GM23338 (cell line): ENCODE data around the gene EPHB2. TPM values are rescaled to one million over a fixed set of nuclear protein-coding genes. Genes with fewer than 3 reads are reported as not detected.

Experiments
- CREB1 ChIP-seq: fragments of 250-450 bp; sonication (Bioruptor Pico); IDR thresholded peaks from 2 replicates; pipeline ENCODE4 v1.5.0; 2020; ENCODE audit warnings: low read depth, mild to moderate bottlenecking, moderate library complexity
- JUNB ChIP-seq: IDR thresholded peaks from one replicate; pipeline ENCODE4 v1.6.1; 2016; ENCODE audit warnings: antibody characterized with exemption; ENCODE audit not compliant: unreplicated experiment
- NANOG ChIP-seq: IDR thresholded peaks from 2 replicates; pipeline ENCODE4 v1.6.1; 2016; ENCODE audit warnings: antibody characterized with exemption, borderline replicate concordance
- POLR2AphosphoS5 ChIP-seq: IDR thresholded peaks from 2 replicates; pipeline ENCODE4 v1.6.1; 2016; ENCODE audit warnings: antibody characterized with exemption, low read depth
- ZNF331 ChIP-seq: fragments of 250-450 bp; sonication (Bioruptor Pico); IDR thresholded peaks from 2 replicates; pipeline ENCODE4 v1.5.0; 2020; ENCODE audit warnings: low read depth, mild to moderate bottlenecking, moderate library complexity
- ZNF462 ChIP-seq: fragments of 250-450 bp; sonication (Bioruptor Pico); IDR thresholded peaks from 2 replicates; pipeline ENCODE4 v1.5.0; 2020; ENCODE audit warnings: mild to moderate bottlenecking, moderate library complexity
- polyA plus RNA-seq: library from polyadenylated mRNA; unstranded; fragments of >200 nt; fragmentation: Nextera tagmentation; extraction: Ambion mirVana; gene quantifications from 2 replicates; pipeline ENCODE4 v1.2.1, GENCODE V29; 2016
- total RNA-seq: library from RNA; depleted of rRNA; stranded (reverse); fragments of >200 nt; shearing (Covaris generic); gene quantifications from 2 replicates; pipeline ENCODE4 v1.2.3, GENCODE V29; 2014
- TF ChIP-seq, protein P1 (sequence below): IDR thresholded peaks from 2 replicates; pipeline ENCODE4 v1.6.1; 2016; ENCODE audit warnings: antibody characterized with exemption
- TF ChIP-seq, protein P2 (sequence below): IDR thresholded peaks from one replicate; pipeline ENCODE4 v1.6.1; 2018; ENCODE audit warnings: antibody characterized with exemption; ENCODE audit not compliant: unreplicated experiment

The EPHB2 gene
- total and polyA plus RNA-seq, 2 experiments from 2014 or later: 4.1 to 20.1 TPM

DNA sequence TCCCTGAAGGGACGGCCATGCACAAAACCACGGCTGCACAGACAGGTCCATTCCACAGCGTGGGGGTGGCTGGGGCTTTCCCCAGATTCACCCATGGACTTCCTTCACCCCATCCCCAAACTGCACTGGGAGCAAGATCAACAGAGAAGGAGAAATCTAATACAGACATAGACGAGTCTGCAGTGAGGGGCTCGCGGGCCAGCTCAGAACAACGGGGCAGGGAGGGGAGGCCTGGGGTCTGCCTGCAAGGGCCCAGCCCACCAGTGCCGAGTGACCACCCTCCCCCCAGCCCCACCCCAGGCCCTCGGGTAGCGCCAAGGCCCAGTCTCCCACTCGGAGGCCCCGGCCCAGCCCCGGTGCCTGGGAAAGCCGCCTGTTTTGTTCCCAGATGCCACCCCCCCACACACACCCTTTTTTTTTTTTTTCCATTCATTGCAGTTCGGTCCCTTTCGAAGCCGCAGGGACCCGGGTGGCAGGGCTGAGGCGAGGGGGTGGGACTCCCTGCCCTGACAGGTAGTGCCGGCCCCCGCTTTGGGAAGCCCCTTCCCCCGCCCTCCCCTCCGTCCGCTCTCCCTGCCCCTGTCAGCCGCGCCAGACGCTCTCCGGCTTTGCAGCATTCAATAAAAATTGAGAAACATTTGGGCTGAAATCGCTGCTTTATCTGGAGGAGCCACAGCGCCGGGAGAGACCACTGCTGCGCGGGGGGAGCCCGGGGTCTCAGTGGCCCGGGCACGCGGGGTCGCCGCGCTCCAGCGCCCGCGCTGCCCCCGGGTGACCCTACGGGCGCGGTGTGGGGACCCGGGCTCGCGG, 543 bp upstream of the EPHB2 start (continued):
- no peak for TF ChIP-seq ZNF462 (CRISPR knock-in tag)
- TF ChIP-seq, protein P1, sequence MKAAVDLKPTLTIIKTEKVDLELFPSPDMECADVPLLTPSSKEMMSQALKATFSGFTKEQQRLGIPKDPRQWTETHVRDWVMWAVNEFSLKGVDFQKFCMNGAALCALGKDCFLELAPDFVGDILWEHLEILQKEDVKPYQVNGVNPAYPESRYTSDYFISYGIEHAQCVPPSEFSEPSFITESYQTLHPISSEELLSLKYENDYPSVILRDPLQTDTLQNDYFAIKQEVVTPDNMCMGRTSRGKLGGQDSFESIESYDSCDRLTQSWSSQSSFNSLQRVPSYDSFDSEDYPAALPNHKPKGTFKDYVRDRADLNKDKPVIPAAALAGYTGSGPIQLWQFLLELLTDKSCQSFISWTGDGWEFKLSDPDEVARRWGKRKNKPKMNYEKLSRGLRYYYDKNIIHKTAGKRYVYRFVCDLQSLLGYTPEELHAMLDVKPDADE: no peak
- TF ChIP-seq, protein P2, sequence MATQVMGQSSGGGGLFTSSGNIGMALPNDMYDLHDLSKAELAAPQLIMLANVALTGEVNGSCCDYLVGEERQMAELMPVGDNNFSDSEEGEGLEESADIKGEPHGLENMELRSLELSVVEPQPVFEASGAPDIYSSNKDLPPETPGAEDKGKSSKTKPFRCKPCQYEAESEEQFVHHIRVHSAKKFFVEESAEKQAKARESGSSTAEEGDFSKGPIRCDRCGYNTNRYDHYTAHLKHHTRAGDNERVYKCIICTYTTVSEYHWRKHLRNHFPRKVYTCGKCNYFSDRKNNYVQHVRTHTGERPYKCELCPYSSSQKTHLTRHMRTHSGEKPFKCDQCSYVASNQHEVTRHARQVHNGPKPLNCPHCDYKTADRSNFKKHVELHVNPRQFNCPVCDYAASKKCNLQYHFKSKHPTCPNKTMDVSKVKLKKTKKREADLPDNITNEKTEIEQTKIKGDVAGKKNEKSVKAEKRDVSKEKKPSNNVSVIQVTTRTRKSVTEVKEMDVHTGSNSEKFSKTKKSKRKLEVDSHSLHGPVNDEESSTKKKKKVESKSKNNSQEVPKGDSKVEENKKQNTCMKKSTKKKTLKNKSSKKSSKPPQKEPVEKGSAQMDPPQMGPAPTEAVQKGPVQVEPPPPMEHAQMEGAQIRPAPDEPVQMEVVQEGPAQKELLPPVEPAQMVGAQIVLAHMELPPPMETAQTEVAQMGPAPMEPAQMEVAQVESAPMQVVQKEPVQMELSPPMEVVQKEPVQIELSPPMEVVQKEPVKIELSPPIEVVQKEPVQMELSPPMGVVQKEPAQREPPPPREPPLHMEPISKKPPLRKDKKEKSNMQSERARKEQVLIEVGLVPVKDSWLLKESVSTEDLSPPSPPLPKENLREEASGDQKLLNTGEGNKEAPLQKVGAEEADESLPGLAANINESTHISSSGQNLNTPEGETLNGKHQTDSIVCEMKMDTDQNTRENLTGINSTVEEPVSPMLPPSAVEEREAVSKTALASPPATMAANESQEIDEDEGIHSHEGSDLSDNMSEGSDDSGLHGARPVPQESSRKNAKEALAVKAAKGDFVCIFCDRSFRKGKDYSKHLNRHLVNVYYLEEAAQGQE: no peak
- no peak for TF ChIP-seq JUNB
- no peak for TF ChIP-seq POLR2AphosphoS5
- TF ChIP-seq NANOG: no peak
- TF ChIP-seq CREB1 (CRISPR knock-in tag): no peak
- no peak for TF ChIP-seq ZNF331 (CRISPR knock-in tag)
